Midbrain (tissue), 1 donor: ENCODE results near the gene LETMD1.
A peak's percentile ranks its signal among the peaks of the same experiment; 100 is the strongest.
"Not testable (repeated sequence)": the region's sequence is repeated elsewhere in the genome, so short reads cannot be mapped to it uniquely, and the experiment has no call there.

ENCODE experiments used
- DNase-seq: peaks from one replicate; lab custom pipeline; 2025; lab: John Stamatoyannopoulos, UW

Gene LETMD1

GRCh38 chr12:51077930-51078329, 29.8 kb downstream of the LETMD1 start:
- peak; percentile 60 for DNase-seq

GRCh38 chr12:51078346-51078745, 30.2 kb downstream of the LETMD1 start:
- not testable (repeated sequence) for DNase-seq

- not testable (repeated sequence) for DNase-seq
Measured at GRCh38 chr12:51078866-51079265, 30.7 kb downstream of the LETMD1 start.

GRCh38 chr12:51080136-51080535, 32.0 kb downstream of the LETMD1 start:
- no peak for DNase-seq

GRCh38 chr12:51081421-51081820, 33.3 kb downstream of the LETMD1 start:
- no peak for DNase-seq

GRCh38 chr12:51082561-51083125, 34.5 kb downstream of the LETMD1 start:
- DNase-seq: peak; percentile 38

GRCh38 chr12:51083126-51083833, 35.2 kb downstream of the LETMD1 start, which contains the start of gene CSRNP2:
CSRNP2 (minus strand) TSS chr12:51083596; CDS start chr12:51076561, 7,035 bp downstream.
- DNase-seq: peak; percentile 95

- no peak for DNase-seq
Measured at GRCh38 chr12:51085757-51086156, 37.6 kb downstream of the LETMD1 start.

GRCh38 chr12:51086933-51087332, 38.8 kb downstream of the LETMD1 start:
- DNase-seq: no peak

GRCh38 chr12:51087818-51088217, 39.7 kb downstream of the LETMD1 start:
- no peak for DNase-seq

- DNase-seq: no peak
Measured at GRCh38 chr12:51090705-51091229, 42.6 kb downstream of the LETMD1 start.

GRCh38 chr12:51098611-51099010, 50.5 kb downstream of the LETMD1 start:
- no peak for DNase-seq

- DNase-seq: no peak
Measured at GRCh38 chr12:51103977-51104376, 55.9 kb downstream of the LETMD1 start.

GRCh38 chr12:51108136-51108535, 60.0 kb downstream of the LETMD1 start:
- DNase-seq: no peak
